Central memory CD4-positive, alpha-beta T cell (primary cell): ENCODE results near the gene REG1A.

ENCODE experiments used
- DNase-seq: peaks from one replicate; pipeline ENCODE4 v3.0.0; 2022

The REG1A gene

DNA sequence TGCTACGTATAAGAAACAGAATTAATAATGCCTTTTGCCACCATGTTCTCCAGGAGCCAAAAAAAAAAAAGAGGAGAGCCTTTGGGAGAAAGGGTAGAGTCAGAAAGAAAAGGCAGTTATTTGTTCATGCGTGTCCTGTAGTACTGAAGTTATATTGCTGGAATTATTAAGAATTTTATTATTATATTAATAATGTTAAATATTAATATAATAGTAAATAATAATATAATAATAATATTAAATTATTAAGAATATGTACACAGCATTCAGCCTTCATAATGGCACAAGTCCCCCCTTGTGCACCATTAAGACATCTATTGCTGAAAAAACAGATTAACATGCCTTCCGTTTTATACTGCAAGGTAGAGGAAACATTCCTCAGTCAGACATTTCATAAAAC lies 8.1 kb downstream of the REG1A start:
- DNase-seq: no peak

GRCh38 chr2:79129260-79129659 lies 9.0 kb downstream of the REG1A start:
- DNase-seq: no peak

DNA sequence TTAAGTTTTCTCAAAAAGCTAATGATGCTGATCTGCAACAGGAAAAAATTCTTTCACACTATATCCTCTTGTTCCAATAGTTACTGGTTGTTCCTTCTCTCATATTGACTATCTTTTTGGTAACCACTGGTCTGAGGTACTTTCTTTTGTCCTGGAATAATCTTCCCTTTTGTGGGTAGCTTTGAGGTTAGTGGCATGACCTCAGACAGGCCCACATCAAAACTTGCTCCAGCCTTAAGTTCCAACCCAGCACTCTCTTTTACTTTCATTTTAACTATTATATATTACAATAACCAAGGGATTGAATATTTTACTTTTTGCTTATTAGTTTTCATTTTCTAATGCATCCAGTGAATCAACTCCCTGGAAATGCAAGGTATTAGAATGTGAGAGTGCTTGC lies 9.5 kb downstream of the REG1A start:
- no peak for DNase-seq

GRCh38 chr2:79131687-79132086 lies 11.4 kb downstream of the REG1A start:
- no peak for DNase-seq

GRCh38 chr2:79138385-79138784 lies 18.1 kb downstream of the REG1A start:
- DNase-seq: no peak

GRCh38 chr2:79139423-79139822 lies 19.1 kb downstream of the REG1A start:
- no peak for DNase-seq

GRCh38 chr2:79155826-79156476 lies 35.7 kb downstream of the REG1A start:
- DNase-seq: no peak

GRCh38 chr2:79159030-79159429 lies 38.7 kb downstream of the REG1A start:
- DNase-seq: no peak

- DNase-seq: no peak
These were observed 39.4 kb downstream of the REG1A start, which contains the start of gene REG3A for GRCh38 chr2:79159653-79160052. REG3A (minus strand) TSS chr2:79159753; CDS start chr2:79159405, 348 bp downstream.

- DNase-seq: no peak
These were observed 41.8 kb downstream of the REG1A start for GRCh38 chr2:79162132-79162531.

DNA sequence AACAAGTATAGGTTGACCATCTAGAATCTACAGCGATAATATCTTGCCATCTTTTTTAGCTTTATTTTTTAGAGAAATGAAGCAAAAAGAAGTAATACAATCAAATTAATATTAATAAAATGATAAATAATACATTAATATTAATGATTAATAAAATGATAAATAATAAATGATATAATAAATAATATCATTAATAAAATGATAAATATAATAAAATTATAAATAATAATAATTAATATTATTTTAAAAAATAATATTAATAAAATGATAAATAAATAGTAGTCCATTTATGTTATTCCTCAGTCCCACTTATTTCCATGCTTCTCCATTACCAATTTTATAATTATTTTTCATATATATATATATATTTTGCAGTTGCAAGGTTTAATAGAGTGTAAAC lies 42.5 kb downstream of the REG1A start:
- DNase-seq: no peak

GRCh38 chr2:79171348-79171958 lies 51.2 kb downstream of the REG1A start:
- DNase-seq: no peak
